Measurements from ENCODE around the gene GLP1R. TPM values are rescaled to one million over a fixed set of nuclear protein-coding genes. Genes with fewer than 3 reads are reported as not detected.

Gene GLP1R
- total RNA-seq, 2 donors from 2014 or later = not detected

GRCh38 chr6:39058471-39059147 lies 10.0 kb downstream of the GLP1R start:
- no peak for ATAC-seq (ENCODE audit: insufficient number of reproducible peaks, low FRiP score, low read depth)
- H3K36me3 ChIP-seq = no peaks in the 10 kb centered on the region
- H3K27me3 ChIP-seq (replicated peaks; ENCODE audit: insufficient read depth) = no peaks in the 10 kb centered on the region
- H3K27ac ChIP-seq = no peak overlapping the region
- no peak for TF ChIP-seq CTCF (IDR thresholded peaks at IDR 0.05)
- H3K9me3 ChIP-seq = no peaks in the 10 kb centered on the region
- H3K4me1 ChIP-seq (ENCODE audit: control insufficient read depth in 1 of 2, low read depth in 2 of 2) = no peaks in the 10 kb centered on the region
- no peak overlapping the region for H3K4me3 ChIP-seq
- no peak for DNase-seq (ENCODE audit: low spot score)

- Histone ChIP-seq H3K4me3 (no peak overlapping the region), H3K27me3 (replicated peaks; ENCODE audit: insufficient read depth) (no peaks in the 10 kb centered on the region), H3K36me3 (no peaks in the 10 kb centered on the region), H3K27ac (no peak overlapping the region), H3K9me3 (no peaks in the 10 kb centered on the region), H3K4me1 (ENCODE audit: control insufficient read depth in 1 of 2, low read depth in 2 of 2) (no peaks in the 10 kb centered on the region)
- DNase-seq (ENCODE audit: low spot score) = no peak
- TF ChIP-seq CTCF (IDR thresholded peaks at IDR 0.05) = no peak
- no peak for ATAC-seq (ENCODE audit: insufficient number of reproducible peaks, low FRiP score, low read depth)
Observed at GRCh38 chr6:39059496-39060310, 11.1 kb downstream of the GLP1R start.

GRCh38 chr6:39060467-39061160 lies 12.0 kb downstream of the GLP1R start:
- Histone ChIP-seq H3K27ac (no peak overlapping the region), H3K4me3 (no peak overlapping the region), H3K9me3 (no peaks in the 10 kb centered on the region), H3K36me3 (no peaks in the 10 kb centered on the region), H3K4me1 (ENCODE audit: control insufficient read depth in 1 of 2, low read depth in 2 of 2) (no peaks in the 10 kb centered on the region), H3K27me3 (replicated peaks; ENCODE audit: insufficient read depth) (no peaks in the 10 kb centered on the region)
- ATAC-seq (ENCODE audit: insufficient number of reproducible peaks, low FRiP score, low read depth) = no peak
- no peak for TF ChIP-seq CTCF (IDR thresholded peaks at IDR 0.05)
- DNase-seq (ENCODE audit: low spot score) = no peak

GRCh38 chr6:39061182-39061581 lies 12.6 kb downstream of the GLP1R start:
- Histone ChIP-seq H3K27me3 (replicated peaks; ENCODE audit: insufficient read depth) (no peaks in the 10 kb centered on the region), H3K4me3 (no peak overlapping the region), H3K27ac (no peak overlapping the region), H3K36me3 (no peaks in the 10 kb centered on the region), H3K9me3 (no peaks in the 10 kb centered on the region), H3K4me1 (ENCODE audit: control insufficient read depth in 1 of 2, low read depth in 2 of 2) (no peaks in the 10 kb centered on the region)
- TF ChIP-seq CTCF (IDR thresholded peaks at IDR 0.05) = no peak
- ATAC-seq (ENCODE audit: insufficient number of reproducible peaks, low FRiP score, low read depth) (no peak), DNase-seq (ENCODE audit: low spot score) (no peak)

- no peak for DNase-seq (ENCODE audit: low spot score)
- Histone ChIP-seq H3K36me3 (no peaks in the 10 kb centered on the region), H3K4me3 (no peak overlapping the region), H3K27me3 (replicated peaks; ENCODE audit: insufficient read depth) (no peaks in the 10 kb centered on the region), H3K9me3 (no peaks in the 10 kb centered on the region), H3K27ac (no peak overlapping the region), H3K4me1 (ENCODE audit: control insufficient read depth in 1 of 2, low read depth in 2 of 2) (no peaks in the 10 kb centered on the region)
- no peak for TF ChIP-seq CTCF (IDR thresholded peaks at IDR 0.05)
- no peak for ATAC-seq (ENCODE audit: insufficient number of reproducible peaks, low FRiP score, low read depth)
Observed at GRCh38 chr6:39061588-39061987, 13.0 kb downstream of the GLP1R start.
